ENCODE results near the gene KIAA0930.
"Not testable (repeated sequence)": the region's sequence is repeated elsewhere in the genome, so short reads cannot be mapped to it uniquely, and the experiment has no call there.

KIAA0930 gene

DNA sequence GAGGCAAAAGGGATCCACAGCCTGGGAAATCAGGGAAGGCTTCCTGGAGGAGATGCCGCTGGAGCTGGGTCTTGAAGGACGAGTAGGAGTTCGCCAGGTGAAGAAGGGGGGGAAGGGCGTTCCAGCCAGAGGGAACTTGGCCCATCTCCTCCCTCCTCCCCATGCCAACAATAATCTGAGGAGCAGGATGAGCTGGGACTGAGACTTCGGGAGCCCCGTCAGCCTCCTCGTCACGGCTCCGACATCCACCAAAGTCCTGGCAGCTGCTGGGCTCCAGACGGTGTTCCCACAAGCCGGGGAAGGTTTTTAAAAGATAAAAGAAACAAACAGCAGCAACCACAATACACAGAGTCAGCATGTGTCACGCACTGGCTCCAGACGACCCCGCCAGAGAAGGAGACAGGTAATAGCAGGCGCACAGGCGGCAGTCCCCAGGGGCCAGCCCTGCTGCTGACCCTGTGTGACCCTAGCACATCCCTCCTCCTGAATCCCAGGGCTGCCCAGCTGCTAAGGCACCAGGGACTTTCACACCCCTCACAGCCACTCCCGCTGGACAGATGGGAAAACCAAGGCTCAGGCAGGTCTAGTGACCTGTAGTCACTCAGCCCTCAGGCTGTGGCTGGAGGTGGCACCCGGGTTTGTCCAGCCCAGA is 39.7 kb downstream of the KIAA0930 start:
- peak; percentile 66 for DNase-seq (ENCODE audit: low read depth)

DNA sequence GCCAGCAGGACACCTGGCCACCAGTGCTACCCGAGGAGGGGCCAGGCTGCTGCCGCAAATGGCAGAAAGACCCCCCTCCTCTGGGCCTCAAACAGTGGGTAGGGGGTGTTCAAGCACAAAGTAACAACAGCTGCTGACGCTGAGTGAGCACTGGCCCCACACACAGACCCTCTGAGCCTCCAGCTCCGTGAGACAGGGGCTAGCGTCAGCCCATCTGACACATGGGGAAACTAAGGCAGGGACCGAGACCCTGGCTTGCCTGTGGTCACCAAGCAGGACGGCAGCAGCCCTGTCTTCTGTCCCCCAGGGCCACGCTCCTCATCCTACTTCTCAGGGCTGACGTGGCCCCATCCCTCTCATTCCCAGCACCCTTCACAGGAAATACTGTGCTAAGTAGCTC is 40.5 kb downstream of the KIAA0930 start:
- no peak for DNase-seq (ENCODE audit: low read depth)

DNA sequence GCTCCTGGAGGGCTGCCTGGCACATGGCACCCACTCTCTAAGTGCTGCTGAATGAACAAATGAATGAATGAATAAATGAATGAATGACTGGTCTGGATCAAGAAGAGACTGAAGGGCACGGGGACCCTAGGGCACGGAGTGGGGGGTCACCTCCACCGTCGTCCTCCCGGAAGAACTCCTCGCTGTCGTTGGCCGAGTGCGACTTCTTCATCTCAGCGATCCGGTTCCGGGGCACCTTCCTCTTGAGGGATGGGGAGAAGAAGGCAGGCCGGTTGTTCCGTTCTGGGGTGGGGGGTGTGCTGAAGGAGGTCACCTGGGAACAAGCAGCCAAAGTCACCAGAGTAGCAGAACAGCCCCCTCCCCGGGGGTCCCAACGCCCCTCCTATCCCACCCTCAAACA is 41.0 kb downstream of the KIAA0930 start:
- no peak for DNase-seq (ENCODE audit: low read depth)

DNA sequence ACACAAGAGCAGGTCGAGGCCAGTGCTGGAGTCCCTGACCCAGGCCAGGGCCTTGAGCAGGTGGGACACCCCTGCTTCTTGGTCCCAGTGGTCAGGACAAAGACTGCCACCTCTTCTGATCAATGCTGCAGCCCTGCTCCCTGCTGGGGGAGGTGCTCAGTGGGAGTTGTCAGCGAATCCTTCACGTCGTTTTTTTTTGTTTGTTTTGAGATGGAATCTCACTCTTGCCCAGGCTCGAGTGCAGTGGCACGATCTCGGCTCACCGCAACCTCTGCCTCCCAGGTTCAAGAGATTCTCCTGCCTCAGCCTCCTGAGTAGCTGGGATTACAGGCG is 42.3 kb downstream of the KIAA0930 start:
- DNase-seq (ENCODE audit: low read depth), result no peak

DNA sequence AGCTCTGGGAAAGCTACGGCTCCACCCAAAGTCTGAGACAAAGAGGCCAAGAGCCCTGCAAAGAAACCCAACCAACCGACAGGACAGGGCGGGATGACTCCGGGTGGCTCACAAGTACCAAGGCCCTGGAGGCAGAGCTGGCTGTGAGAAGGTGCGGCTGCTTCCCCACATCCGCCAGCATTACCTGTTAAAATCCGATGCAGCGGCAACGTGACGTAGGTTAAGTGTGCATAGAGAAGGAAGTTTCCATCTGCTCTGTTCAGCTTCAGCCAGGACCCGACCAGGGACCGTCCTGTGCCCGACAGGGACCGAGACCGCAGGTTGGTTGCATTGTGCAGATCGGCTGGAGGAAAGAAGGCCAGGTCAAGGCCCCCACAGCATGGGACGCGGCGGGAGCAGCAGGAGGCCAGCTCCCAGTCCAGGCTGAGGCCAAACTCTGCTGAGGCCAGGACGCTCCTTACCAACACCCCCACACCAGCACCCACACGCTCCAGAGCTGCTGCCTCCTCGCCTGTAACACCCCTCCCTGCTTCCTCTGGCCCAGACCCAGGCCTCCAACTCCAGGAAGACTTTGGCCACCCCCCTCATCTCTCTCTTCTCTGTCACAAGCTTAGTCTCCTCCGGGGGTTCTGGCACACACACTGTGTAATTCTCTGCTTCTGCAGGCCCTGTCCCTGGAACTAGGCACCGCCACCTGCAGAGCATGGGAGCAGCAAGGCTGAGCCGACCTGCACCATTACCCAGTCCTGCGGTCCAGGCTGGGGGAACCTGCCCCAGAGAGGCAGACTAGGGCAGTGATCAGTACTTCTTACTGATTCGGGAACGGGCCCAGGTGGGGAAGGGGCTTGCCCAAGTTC is 42.9 kb downstream of the KIAA0930 start:
- no peak for DNase-seq (ENCODE audit: low read depth)

DNA sequence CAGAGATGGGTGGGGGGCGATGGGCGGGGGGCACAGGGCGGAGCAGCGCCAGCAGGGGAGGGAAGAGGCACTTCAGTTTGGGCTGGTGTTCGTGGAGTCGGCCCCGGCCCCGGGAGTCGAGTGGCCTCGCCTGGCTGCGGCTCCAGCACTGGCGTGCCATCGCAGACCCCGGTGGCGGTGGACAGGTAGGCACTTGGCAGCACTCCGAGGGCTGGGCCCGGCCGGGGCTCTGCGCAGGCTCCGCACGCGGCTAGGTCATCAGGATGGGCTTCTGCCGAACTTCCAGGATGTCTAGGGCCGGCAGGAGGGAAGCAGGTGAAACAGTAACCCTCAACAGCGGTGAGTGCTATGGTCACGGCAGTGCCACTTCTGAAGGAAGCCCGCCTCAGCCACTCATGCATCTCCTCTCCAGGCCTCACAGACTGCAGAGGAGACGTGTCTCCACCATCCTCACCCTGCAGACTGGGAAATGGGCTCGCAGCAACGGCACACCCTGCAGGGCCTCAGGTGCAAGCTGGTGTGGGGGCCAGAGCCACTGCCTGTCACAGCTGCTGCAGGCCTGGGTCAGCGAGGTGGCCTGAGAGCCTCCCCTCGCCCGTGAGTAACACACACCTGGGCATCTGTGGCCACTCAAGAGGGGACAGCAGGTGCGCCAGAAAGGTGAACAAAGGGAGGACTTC is 43.6 kb downstream of the KIAA0930 start:
- no peak for DNase-seq (ENCODE audit: low read depth)

DNA sequence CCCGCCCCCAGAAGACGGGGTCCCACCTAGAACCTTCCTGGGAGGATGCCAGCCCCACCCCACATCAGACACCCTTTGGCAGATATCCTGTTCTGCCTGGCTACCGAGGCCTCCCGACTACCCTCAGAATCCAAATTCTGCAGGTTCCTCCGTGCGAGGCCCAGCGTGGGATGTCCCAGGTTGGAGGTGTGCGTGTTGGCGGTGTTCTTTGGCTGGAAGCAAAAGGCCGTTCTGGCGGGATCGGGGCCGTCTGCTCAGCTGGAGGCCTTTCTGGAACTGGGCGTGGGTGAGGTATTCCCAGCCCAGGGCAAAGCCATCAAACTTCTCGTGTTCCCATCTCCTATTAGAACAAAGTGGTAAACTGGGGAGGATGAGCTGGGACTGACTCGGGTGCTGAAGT is 44.4 kb downstream of the KIAA0930 start:
- DNase-seq (ENCODE audit: low read depth), result no peak

DNA sequence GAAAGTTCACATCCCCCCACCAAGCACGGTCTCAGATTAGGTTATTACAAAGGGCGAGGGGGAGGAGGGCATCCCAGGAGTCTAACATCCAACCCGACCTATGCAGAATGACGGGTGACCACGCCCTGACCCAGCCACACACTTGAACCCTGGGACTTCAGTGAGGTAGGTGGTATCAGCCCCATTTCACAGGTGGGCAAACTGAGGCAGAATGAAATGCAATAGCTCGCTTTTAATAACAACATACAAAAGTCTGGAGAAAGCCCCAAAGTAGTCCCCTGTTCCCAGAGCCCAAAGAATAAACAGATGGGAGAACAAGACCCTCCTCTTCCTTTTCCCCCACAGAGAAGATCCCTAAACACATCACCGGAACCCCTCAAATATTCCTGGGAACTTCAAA is 45.1 kb downstream of the KIAA0930 start:
- DNase-seq (ENCODE audit: low read depth), result no peak

DNA sequence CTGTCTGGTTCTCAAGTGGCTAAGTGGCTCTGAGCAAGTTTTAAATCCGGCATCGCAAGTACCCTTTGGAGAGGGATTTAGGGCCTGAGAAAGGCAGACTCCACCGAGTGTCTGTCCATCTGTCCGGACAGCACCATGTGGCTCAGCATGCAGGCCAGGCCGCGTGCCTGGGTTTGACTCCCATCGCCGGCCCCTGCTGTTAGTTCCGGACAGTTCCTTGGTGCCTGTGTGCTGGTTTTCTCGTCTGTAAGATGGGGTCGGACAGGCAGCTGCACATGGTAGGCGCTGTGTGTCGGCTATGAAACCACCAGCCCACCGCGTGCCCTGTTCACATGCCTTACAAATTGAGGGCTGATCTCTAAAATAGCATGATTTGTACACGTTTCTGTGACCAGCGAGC is 46.0 kb downstream of the KIAA0930 start:
- no peak for DNase-seq (ENCODE audit: low read depth)

DNA sequence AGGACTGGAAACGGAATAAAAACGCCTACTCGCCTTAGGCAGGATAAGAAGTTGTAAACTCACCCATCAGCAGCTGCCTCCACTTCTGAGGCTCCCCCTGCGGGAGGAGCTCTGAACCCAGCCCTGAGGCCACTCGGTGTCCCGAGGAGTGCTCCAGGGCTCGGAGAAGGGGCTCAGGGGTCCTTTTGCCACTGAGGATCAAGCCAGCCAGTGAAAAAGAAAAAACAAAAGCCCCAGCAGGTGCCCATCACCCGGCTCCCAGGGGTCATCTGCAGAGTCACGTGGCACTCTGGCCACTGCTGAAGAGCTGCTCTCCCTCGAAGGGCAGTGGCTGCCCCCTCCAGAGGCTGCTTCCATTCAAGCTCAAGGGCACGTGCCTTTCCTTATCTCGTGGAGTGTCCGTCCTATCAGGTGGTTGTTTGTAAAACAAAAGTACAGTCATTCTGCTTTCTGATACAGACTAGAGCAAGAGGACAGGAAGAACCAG is 48.0 kb downstream of the KIAA0930 start:
- DNase-seq (ENCODE audit: low read depth), result no peak

DNA sequence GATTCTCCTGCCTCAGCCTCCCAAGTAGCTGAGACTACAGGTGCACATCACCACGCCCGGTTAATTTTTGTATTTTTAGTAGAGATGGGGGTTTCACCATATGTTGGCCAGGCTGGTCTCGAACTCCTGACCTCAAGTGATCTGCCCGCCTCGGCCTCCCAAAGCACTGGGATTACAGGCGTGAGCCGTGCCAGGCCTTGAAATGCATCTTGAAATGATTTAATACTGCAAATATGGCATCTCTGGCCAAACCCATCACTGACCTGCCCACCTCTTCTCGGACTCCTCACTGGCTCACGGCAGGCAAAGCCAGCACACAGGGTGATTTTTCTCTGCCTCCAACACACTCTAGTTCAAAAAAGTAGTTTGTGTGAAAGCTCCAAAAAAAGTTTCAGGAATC is 48.9 kb downstream of the KIAA0930 start:
- DNase-seq (ENCODE audit: low read depth), result not testable (repeated sequence)

DNA sequence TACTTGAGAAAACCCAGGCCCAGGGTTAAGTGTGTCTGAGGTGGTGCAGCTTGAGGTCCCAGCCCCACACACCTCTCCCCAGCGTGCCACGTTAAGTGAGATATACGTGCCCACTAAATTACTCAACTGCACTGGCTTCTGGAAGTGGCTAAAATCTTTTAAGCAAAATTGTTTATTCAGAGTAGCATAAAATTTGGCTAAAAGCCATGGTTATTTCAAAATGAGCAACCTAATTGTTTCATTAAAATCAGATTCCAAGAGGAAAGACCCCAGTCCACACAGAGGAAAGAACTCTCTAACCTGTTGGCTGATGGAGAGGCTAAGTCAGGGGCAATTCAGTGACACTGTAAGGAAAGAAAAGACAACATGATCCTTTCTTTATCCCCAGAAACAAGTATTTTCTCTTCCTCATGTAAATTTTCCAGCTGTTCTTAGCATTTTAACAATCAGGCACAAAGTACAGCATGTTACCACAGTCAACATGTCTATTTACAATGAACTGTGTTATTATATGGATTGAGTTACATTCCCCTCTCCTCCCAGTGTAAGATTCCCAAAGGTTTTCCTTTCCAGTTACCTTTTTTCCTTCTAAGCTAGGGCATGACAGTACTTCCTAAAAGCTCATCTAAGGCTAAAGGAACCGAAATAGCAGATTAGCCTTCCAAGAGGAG is 50.4 kb downstream of the KIAA0930 start:
- no peak for DNase-seq (ENCODE audit: low read depth)

DNA sequence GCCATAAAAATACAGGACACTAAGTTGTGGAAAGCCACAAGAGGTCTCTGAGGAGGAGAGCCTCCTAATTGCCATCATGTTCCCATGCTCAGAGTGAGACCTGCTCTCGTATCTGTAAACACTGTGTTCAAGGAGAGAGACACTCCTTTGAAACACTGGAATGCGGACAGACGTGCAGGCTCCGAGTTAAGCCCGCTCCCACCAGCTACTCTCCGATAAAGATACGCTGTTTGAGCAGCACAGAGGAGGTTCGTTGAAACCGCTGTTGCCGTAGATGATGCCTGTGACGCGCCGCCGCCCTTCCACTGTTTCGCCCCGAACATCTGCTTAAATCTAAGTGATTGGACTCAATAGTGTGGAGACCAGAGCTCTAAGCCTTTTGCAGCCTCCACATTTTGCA is 51.9 kb downstream of the KIAA0930 start:
- DNase-seq (ENCODE audit: low read depth), result no peak

DNA sequence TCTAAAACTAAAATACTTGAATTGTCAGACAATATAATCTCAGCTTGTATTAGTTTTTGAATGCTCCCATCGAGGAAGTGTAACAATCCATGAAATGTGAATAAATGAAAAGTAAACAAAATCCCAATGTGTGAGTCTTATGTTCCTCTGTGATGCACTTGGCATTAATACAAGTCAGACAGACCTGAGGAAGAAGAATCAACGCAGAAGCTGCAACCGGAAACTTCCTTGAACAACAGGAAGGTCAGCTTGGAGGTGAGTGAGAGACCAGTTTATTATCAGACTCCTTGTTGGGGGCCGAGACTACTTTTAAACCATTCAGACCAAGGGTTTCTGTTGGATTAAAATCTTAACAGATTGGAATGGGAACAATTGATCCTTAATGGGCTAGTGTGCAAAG is 52.8 kb downstream of the KIAA0930 start:
- no peak for DNase-seq (ENCODE audit: low read depth)

DNA sequence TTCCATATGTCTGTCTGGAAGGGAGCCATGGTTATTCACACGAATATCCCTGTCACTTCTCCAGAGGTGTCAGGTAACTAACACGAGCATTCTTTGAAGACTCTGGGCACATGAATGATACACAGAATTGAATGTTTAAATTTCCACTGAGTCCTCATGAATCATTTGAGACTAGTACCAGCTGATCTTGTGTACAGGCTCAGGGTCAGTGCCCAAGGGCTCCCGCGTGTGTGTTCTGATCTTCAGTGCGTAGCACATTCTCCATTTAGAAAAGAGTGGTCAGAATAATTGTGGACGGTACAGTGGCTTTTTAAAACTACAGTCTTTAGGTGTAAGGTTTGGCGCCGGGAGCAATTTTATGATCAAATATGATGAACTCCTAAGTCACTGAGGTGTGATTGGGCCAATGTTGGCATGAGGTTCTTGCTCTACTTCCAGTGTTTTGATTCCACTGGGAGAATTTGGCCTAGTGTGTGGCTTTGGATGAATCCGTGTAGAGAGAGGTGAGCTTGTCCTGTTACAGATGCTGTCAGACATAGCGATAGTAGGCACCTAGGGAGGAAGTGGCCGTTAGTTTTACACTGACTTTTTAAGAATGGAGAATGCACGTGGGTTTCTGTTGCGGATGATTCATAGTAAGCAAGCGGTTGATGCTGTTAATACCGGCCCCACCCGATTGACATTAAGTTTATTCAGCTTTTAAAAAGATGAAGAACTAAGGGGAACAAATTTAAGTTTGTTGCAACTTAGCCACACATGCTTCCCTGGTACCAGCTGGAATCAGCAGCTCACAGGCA is 54.8 kb downstream of the KIAA0930 start:
- DNase-seq (ENCODE audit: low read depth), result peak; percentile 18

DNA sequence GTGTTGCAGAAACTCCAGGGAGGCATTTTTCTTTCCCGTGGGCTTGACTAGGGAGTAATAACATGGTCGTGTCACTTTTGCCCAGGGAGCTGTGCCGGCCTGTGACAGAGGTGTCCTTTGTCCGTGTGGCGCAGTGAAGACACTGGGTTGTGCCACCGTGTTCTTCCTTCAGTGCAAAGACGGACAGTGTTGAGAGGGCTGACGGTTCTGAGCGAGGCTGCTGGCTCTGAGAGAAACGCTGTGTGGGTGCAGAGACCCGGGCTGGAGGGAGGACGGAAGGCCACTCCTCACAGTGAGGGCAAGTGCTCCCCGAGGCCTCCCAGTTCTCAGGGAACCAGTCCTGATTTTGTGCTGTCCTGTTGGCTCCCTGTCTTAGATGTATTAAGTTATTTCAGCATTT is 56.7 kb downstream of the KIAA0930 start:
- no peak for DNase-seq (ENCODE audit: low read depth)

DNA sequence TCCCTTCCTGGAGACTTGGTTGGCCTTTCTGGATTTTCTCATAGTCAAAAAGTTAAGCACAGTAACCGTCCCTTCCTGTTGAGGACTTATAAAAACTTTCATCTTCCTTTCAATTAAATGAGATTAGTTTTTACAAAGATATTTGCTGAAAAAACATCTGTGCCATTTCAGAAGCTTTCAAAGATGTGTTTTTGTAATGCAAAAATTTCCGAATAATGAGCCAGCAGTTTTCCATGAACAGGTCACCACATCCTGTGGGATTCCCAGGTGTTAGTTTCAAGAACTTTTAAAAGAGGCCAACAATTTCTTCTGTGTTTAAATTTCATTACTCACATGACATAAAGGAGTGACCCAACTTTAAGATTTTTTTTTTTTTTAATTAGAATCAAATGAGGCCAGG is 58.9 kb downstream of the KIAA0930 start:
- no peak for DNase-seq (ENCODE audit: low read depth)

DNA sequence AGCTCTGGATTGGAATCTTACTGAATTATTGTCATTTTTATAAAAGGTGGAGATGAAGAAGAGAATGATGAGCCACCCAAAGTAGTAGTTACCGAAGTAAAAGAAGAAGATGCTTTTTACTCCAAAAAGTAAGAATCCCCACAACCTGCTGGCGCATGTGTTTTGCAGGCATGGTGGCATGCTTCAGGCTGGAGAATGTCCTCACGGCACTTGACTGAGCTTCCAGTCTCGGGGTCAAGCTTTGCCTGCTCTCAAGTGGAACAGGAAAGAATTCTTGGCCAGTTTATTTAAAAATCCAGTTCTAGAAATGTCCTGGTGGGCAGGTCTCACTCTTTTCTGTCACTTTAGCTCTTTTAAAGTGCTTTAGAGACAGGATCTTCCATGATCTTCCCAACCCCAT is 59.5 kb downstream of the KIAA0930 start:
- DNase-seq (ENCODE audit: low read depth), result no peak

DNA sequence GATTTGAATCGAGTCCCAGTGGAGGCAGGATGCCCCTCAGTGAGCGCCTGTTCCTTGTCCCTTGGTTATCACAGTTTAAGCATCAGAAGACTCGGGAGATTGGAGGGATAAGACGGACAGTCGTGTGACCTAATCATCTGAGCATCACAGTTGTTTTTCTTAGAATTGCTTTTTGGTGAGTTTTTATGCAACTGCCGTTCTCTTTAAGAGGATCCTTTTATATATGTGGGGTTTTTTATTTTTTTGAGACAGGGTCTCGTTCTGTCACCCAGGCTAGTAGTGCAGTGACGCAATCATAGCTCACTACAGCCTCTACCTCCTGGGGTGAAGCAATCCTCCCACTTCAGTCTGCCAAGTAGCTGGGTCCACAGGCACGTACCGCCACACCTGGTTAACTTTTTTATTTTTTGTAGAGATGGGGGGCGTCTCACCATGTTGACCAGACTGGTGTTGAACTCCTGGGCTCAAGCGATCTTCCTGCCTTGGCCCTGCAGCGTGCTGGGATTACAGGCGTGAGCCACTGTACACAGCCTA is 60.5 kb downstream of the KIAA0930 start:
- DNase-seq (ENCODE audit: low read depth), result no peak

DNA sequence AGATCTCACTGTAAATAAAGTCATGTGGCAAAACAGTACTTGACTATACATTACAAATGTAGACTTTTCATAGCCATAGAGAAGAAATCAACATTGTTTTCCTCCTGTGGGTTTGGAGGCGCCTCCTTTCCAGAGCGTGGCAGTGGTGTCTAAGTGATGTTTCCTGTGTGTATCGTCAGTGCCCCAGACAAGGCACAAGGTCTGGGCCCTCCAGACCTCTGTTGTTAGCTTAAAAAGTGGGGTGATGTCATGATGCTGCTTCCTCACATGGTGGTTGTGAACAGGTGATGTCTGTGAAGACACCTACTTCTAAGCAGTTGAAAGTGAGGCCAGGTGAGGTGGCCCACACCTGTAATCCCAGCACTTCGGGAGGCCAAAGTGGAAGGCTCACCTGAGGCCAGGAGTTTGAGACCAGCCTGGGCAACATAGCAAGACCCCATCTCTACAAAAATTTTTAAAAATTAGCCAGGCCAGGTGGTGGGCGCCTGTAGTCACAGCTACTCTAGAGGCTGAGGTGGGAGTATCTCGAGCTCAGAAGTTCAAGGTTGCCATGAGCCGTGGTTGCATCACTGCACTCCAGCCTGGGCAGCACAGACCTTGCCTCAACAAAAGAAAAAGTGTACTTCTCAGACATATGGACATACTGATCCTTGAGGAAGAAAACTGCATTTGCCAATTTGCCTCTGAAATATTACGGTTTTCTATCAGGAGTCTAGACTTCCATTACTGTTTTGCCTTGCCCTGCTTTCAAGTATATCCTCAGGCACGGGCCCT is 61.2 kb downstream of the KIAA0930 start:
- no peak for DNase-seq (ENCODE audit: low read depth)

Data from ELR (cell line).